ENCODE results near the gene TRIO.

The TRIO gene

DNA sequence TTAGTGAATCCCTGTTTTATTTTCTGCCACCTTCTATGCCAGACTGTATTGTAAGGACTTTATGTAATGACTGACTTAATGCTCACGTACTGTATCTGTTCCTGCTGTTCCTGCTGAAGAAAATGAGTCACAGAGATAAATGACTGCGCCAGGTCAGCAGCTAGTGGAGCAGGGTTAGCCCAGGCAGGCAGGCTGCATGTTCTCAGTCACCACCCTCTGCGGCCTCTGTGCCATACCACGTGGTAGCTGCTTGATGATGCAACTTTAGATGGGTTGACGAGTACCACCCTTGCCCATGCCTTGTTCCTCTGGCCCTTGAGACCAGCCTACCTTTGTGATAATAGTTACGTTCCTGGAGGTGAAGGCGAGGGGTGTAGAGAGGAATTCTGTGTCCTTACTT lies 161.9 kb downstream of the TRIO start:
- no peak for DNase-seq

- no peak for DNase-seq
Observed at GRCh38 chr5:14306329-14306815, 163.2 kb downstream of the TRIO start.

- DNase-seq = no peak
Observed at GRCh38 chr5:14308384-14309154, 165.4 kb downstream of the TRIO start.

- no peak for DNase-seq
Observed at GRCh38 chr5:14309199-14309598, 166.1 kb downstream of the TRIO start.

DNA sequence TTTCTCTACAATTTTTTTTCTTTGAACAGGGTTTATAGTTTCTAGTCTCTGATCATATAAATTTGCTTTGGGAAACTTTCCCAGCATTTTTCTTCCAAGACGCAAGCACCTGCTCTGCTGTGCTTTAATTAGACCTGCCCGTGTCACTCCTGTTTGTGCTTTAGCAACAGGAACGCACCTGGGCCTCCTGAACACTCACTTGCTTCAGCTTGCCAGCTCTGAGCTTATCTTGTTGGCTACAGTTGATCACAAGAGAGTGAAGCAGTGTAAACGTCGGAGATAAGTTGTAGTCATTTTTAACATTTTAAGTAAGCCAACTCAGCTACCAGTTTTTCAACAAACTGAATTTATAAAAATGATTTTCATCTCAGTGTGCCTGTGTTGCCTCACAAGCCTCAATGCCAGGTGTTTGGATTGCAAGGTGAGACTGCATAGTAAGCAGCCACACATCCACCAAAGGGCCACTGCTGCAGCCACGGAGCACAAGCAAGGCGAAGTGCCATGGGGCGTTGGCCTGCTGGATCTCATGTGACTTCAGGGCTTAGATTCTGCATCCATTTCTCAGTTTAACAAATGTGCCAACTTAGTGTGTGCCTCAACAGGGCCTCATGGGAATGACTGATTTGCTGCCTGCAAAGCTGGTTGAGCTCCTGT lies 166.9 kb downstream of the TRIO start:
- DNase-seq = no peak

- DNase-seq = no peak
Observed at GRCh38 chr5:14310901-14311300, 167.8 kb downstream of the TRIO start.

GRCh38 chr5:14313986-14314690 lies 171.0 kb downstream of the TRIO start:
- no peak for DNase-seq

GRCh38 chr5:14316471-14316870 lies 173.3 kb downstream of the TRIO start:
- no peak for DNase-seq

DNA sequence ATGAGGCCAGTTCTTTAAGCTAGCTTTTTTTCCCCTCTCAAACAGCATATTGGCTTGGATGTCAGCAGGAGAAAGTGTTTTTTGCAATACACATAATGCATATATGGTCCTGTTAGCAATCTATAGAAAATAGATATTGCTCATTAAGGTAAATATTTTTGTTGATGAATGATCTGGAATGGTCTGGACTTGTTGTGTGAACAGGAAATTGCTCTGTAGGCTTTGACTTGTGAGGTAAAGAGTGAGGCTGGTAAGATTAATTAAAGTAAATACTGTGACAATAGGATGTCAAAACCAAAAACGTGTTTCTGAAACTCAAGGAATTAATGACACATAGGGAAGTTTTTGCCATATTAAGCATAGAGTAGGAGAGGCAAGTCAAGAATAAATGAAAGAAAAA lies 176.0 kb downstream of the TRIO start:
- no peak for DNase-seq

GRCh38 chr5:14321936-14322335 lies 178.8 kb downstream of the TRIO start:
- DNase-seq = no peak

GRCh38 chr5:14322437-14323187 lies 179.5 kb downstream of the TRIO start:
- no peak for DNase-seq

DNA sequence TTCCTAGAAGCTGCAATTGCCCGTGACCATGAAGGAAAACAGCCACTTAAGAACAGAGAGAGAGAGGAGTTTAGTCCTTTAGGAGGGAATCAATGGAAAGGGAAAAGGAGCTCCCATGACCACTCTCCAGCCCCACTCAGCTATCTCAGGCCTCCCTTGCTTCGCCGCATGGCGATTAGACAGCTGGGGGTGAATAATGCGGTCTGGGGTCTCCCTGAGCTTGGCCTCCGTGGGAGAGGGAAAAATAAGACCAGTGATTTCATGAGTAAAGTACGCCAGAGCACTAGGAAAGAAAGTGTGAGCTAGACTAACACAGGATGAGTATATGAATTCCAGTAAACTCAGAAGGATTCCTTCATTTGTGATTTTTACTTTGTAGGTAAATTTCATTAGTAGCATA lies 180.3 kb downstream of the TRIO start:
- DNase-seq = no peak

- no peak for DNase-seq
Observed at GRCh38 chr5:14325369-14325768, 182.2 kb downstream of the TRIO start.

DNA sequence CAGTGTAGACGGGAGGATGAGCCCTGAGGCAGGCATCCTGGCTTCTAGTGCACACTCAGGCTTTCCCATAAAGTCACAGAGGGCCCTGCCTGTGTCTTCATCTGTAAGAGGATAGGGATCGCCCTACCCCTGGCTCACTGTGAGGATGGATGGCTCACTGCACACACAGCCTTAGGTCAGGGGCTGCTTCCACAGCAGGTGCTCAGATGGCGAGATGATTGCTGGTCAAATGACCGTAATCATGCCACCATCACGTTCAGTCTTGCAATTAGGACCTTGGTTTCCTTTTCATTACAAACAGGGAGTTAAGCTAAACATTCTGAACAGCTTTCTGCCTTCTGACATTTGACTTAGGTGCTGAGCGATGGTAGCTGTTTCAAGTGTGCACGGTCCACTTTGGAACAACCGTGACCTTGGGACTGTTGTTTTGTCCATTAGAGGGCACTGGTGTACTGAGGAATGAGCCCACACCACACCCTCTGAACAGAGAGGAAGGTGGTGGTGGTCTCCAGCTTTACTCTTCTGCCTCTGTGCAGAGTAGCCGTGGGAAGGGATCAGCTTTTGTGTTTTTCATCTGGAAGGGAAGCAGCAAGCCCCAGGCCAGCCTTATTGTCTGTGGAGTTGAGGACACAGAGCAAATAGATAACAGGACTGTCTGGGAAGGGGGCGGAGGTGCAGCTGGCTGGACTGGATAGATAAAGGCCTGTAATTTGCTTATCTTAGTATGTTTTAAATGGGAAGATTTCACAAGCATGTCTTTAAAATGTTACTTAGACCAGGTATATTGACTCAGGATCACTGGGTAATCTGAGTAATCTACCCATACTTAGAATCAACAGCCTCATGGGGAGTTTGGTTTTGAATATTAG lies 183.1 kb downstream of the TRIO start:
- no peak for DNase-seq

DNA sequence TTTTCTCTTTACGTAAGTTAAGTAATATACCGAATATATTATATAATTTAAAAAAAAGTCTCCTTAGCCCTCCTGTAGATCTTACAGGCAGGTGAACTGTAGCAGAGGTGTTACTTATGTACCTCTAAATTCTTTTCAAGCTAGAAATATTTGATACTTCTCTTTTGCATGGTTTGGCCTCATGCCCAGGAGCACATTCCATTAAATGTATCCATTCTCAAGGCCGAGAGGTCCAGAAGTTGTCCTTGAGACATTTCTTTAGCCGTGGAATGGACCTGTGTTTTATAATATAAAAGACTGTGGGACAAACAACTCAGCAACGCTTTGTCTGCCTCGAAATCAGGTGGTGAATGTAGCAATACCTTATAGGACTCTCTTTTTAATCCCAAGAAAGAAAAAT lies 184.5 kb downstream of the TRIO start:
- no peak for DNase-seq

DNA sequence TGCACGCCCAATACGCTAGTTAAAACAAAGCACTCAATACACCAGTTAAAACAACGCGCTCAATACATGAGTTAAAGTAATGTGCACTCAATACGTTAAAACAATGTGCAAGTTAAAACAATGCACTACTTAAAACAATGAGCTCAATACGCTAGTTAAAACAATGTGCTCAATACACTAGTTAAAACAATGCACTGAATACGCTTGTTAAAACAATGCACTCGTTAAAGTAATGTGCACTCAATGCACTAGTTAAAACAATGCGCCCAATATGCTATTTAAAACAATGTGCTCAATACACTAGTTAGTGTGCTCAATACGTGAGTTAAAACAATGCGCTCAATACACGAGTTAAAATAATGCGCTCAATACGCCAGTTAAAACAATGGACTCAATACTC lies 185.0 kb downstream of the TRIO start:
- no peak for DNase-seq

DNA sequence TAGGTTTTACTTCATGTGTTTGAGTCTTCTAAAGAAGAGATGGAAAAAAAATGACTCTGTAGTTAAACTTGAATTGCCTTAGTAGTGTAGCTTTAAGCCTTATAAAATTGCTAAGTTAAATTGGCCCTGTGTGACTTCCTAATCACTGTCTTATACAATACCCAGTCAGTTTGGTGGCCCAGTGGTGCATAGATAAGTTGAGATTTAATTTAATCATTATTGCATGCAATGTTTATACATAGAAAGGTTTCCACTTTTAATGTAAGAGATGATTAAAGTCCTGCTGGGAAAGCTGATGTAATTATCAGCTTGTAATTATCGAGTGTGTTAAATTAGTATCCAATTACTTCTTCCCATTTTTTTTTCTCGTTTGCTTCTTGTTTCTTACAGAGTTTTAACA lies 187.1 kb downstream of the TRIO start:
- DNase-seq = no peak

DNA sequence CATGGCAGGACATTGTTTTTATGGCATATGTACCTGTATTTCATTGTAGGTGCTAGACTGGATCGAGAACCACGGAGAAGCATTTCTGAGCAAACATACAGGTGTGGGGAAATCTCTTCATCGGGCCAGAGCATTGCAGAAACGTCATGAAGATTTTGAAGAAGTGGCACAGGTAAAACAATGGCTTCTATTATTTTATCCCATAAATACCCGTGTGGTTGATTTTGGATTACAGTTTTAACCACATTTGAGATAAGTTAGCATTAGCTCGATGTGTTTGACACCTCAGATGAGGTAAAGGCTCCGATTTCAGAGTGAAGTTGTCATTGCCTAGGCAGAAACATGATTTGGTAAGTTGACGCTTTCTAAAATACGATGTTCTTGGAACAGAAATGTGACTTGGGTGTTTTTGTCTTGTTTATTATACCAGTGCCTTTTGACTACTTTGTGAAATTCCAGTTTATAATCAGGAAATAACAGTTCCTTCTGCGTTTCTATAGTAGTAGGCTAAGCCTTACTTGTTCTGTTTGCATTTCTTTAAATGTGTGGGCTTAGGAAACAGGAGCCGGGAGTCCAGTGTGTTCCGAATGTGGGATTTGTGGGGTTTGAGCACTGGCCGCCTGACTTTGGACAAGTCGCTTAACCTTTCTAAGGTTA lies 187.7 kb downstream of the TRIO start:
- DNase-seq = no peak

DNA sequence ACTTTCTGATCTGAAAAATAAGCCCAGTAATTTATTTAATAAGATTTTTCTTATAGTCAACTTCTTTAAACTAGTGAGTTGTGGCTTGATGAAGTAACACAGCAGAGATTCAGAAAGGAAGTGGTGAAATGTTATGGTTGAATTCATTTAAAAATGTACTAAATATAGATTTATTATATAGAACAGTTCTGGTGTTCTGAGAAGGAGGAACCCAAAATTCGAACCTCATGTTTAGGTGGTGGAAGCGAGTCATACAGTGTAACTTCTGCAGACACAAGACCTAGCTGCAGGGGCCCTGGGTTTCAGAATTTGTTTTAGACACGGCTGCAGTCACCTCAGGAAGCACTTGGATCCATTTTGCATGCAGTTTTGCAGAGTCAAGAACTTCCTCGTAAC lies 188.2 kb downstream of the TRIO start:
- peak; percentile 80 for DNase-seq

GRCh38 chr5:14332038-14332631 lies 189.0 kb downstream of the TRIO start:
- DNase-seq = no peak

DNA sequence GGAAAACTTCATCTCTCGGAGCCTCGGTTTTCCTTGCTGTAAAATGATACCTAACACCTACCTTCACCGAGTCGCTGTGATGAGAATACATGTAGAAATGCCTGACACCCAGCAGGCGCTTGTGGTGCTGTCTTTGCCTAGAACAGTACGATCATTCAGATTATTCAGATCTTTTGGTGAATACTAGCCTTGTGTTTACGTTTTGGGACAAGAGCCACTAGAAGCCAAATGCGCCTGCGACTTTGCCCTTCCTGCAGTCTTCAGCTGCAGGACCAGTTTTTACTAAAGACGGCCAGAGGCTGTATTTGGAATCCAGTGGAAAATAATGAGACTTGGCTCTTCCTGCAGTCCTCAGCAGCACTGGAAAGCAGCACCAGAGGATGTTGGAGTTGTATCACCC lies 189.6 kb downstream of the TRIO start:
- no peak for DNase-seq

Data from GF-D8 (cell line).